Ovary (tissue), 3 donors: ENCODE data around the gene EYA4.

Experiments
- CTCF ChIP-seq, 3 donors: fragments of 450-650 bp in 2 of 3; fragments of 200-600 bp in 1 of 3; IDR thresholded peaks; one replicate each; pipeline versions ENCODE4 v1.5.1 to v1.8.0; 2016 to 2022; ENCODE audit warnings: antibody characterized with exemption in 3 of 3, mild to moderate bottlenecking in 1 of 3
- POLR2A ChIP-seq: fragments of 450-650 bp; IDR thresholded peaks from one replicate; pipeline ENCODE4 v1.6.1; 2017; ENCODE audit warnings: antibody characterized with exemption, mild to moderate bottlenecking, moderate library complexity
- donor health status: DM: no; HTN: no; CAD: no.

GRCh38 chr6:133266186-133266585, 25.0 kb downstream of the EYA4 start:
- TF ChIP-seq CTCF (IDR thresholded peaks at IDR 0.05) (no peak), POLR2A (no peak)
